GM10248 (cell line): ENCODE results near the gene CHST6.
"Not testable (repeated sequence)": the region's sequence is repeated elsewhere in the genome, so short reads cannot be mapped to it uniquely, and the experiment has no call there.

Experiments used
- CTCF ChIA-PET: fragments of 300-600 bp; sonication (Branson Sonifier 250); formaldehyde crosslinking; extraction: SDS; loops from one replicate; lab custom pipeline; 2021; ENCODE audit warnings: antibody characterized with exemption; lab: Yijun Ruan, JAX
- POLR2A ChIA-PET: fragments of 350-650 bp; sonication (Branson Sonifier 250); formaldehyde crosslinking; extraction: SDS; loops from one replicate; lab custom pipeline; 2020; ENCODE audit warnings: antibody characterized with exemption; lab: Yijun Ruan, JAX
- DNase-seq: peaks from one replicate; pipeline ENCODE4 v3.0.0; 2012; ENCODE audit errors: extremely low spot score
- CTCF ChIP-seq: IDR thresholded peaks from 2 replicates; pipeline ENCODE4 v1.5.1; 2012; ENCODE audit warnings: mild to moderate bottlenecking, low read depth; ENCODE audit errors: extremely low read depth, missing control alignments, control extremely low read depth

Gene CHST6

GRCh38 chr16:75466760-75467159 is 28.5 kb downstream of the CHST6 start:
- TF ChIP-seq CTCF: no peak
- POLR2A ChIA-PET: no interaction called here
- CTCF ChIA-PET: interaction anchor here (1.6 to 15.7 kb wide), 5 partner anchors 21 to 297 kb away, joined by 3 to 258 read pairs (median 7); partner anchors contain the start of genes CHST6, KARS1 and TERF2IP
- no peak for DNase-seq

- POLR2A ChIA-PET: interaction anchor here (0.6 kb wide), 1 partner anchor 101 kb away, joined by 3 read pairs; the partner anchor contains the start of gene GABARAPL2
- DNase-seq: peak; percentile 97
- TF ChIP-seq CTCF: peak; percentile 100
- CTCF ChIA-PET: interaction anchor here (0.7 to 15.7 kb wide), 46 partner anchors 8 to 602 kb away, joined by 3 to 258 read pairs (median 4); partner anchors contain the start of genes CFDP1, CHST6, GABARAPL2 and TMEM231
Observed at GRCh38 chr16:75464122-75464918, 30.9 kb downstream of the CHST6 start, which contains the start of gene TMEM170A. Gene TMEM170A, minus strand, starts transcription at chr16:75464689. Its CDS starts 89 bp downstream, at chr16:75464600.

- DNase-seq, POLR2A ChIA-PET: not testable (repeated sequence)
- CTCF ChIA-PET: interaction anchor here (0.7 to 15.7 kb wide), 20 partner anchors 9 to 264 kb away, joined by 3 to 258 read pairs (median 4); partner anchors contain the start of genes CFDP1 and CHST6
Observed at GRCh38 chr16:75463389-75464121, 31.7 kb downstream of the CHST6 start.

GRCh38 chr16:75462806-75463205 is 32.4 kb downstream of the CHST6 start:
- no peak for TF ChIP-seq CTCF
- POLR2A ChIA-PET: no interaction called here
- peak; percentile 51 for DNase-seq
- CTCF ChIA-PET: interaction anchor here (0.9 to 15.7 kb wide), 3 partner anchors 9 to 25 kb away, joined by 3 to 258 read pairs (median 12); partner anchors contain the start of gene CHST6

GRCh38 chr16:75461575-75461974 is 33.7 kb downstream of the CHST6 start:
- TF ChIP-seq CTCF: no peak
- ChIA-PET POLR2A (no interaction called here), CTCF (no interaction called here)
- no peak for DNase-seq

- ChIA-PET POLR2A (no interaction called here), CTCF (no interaction called here)
- TF ChIP-seq CTCF: no peak
- DNase-seq: no peak
Observed at GRCh38 chr16:75460446-75460845, 34.8 kb downstream of the CHST6 start.
